Left kidney (tissue), 2 donors: Measurements from ENCODE around the gene ARAP3. TPM values are rescaled to one million over a fixed set of nuclear protein-coding genes. Genes with fewer than 3 reads are reported as not detected.

Source experiments
- DNase-seq: peaks from one replicate; pipeline ENCODE4 v3.0.0-alpha.2; 2013
- polyA plus RNA-seq: library from polyadenylated mRNA; unstranded; fragments of 120-200 nt; gene quantifications from one replicate; pipeline ENCODE4 v1.2.1, GENCODE V29; 2013; ENCODE audit not compliant: insufficient read length

The ARAP3 gene
- polyA plus RNA-seq, 1 donor = 21.3 TPM

DNA sequence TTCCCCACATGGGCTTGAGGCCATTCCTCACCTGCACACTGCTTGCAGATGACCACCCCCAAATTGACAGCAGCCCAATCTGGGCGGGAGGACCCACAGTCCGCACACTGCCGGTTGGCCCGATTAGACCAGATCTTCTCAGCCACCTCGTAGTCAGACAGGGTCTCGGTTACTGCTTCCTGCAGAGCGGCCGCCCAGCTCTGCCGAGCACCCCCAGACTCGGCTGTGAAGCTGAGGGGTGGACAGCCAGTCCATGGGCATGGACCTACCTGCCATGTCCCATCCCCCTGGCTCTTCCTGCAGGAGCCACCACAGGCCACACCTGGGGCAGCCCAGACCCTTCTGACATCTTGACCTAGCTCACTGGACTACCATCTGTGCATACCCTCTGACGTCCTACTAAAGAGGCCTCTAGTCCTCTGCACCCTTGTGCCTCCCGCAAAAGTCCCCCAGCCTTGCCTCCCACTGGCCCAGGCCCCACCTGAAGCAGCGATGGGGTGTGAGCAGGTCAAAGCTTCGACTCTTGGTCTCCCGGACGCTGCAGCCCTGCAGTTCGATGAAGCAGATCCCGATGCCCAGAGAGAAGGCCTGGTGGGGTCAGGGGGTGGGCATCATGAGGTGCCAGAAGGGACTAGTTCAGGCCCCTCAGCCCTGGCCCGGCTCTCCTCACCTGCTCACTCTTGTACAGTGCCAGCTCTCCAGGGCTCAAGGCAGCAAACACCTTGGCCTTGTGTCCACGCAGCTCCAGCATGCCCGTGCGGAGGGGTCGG, 9.8 kb downstream of the ARAP3 start:
- no peak for DNase-seq

DNA sequence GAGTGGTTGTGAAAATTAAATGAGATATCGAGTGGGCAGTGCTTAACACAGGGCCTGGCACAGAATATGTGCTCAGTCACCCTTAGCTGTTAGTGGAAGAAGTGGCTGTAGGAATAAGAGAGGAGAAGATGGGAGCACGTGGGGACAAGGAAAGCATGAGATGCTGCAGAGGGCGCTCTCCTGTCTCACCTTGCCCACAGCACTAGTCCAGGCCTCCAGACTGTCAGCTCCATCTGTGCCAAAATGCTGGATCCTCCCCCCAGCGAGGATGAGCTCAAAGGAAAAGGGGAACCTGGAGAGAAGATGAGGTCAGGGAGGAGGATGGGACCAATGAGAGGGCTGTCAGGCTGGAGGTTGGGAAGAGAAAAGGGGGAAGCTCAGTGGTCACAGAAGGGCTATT, 12.5 kb downstream of the ARAP3 start:
- DNase-seq = no peak

DNA sequence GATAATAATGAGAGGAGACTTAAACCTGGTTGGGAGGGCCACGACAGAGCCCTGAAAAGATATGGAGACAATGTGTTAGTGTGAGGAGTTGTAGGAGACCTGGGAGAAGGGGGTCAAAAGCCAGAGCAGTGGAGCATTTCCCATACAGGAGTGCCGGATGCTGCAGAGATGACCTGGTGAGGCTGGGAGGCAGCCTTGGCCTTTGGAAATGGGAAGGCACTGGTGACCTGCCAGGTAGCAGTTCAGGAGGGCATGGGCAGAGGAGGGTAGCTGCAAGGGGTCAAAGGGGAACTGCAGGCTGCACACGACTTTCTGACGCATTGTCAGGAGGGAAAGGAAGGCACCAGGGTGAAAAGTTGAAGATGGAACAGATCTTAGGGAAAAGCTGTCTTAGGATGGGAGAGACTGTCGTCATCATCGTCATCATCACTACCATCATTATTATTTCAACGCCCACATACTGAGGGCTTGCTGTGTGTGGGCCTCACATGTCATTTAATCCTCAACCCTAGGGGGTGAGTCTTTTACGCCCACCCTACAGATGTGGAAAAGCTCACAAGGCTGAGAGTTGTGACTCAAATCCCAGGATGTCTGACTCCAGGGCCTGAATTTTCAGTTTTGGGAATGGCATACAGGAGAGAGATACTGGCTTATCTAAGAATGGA, 13.3 kb downstream of the ARAP3 start:
- no peak for DNase-seq

DNA sequence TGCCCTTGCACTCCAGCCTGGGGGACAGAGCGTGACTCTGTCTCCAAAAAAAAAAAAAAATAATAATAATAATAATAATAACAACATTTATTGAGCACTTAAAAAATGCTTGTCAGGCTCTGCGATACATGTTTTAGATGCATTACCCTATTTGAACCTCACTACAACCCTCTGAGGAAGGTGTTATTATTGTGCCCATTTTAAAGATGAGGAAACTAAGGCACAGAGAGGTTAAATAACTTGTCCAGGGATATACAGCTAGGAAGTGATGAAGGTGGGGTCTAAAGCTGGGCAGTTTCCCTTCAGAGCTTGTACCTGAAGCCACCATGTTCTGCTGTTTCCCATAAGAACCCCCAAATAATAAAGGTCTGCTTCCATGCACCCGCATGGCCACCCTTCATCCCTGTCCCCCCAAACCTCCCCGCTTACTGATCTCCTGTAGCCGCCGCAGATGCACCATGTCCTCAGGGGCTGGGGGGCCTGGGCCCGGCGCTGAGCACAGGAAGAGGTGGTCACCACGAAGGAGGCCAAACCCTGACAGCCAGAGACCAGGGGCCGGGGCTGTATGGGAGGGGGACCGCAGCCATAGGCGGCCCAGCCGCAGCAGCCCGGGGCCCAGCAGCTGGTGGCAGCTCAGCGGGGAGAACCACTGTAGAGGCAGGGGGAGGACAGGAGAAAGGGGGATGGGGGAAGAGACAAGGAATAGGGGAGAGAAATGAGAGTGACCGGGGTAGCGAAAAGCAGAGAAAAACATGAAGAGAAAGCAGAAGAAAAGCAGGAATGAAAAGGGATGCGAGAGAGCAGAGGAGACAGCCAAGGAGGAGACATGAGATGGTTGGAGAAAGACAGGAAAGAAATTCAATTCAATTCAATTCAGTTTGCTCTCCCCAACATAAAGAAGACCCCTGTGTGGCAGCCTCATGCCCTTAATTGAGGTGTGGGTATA, 15.8 kb downstream of the ARAP3 start:
- DNase-seq = no peak

DNA sequence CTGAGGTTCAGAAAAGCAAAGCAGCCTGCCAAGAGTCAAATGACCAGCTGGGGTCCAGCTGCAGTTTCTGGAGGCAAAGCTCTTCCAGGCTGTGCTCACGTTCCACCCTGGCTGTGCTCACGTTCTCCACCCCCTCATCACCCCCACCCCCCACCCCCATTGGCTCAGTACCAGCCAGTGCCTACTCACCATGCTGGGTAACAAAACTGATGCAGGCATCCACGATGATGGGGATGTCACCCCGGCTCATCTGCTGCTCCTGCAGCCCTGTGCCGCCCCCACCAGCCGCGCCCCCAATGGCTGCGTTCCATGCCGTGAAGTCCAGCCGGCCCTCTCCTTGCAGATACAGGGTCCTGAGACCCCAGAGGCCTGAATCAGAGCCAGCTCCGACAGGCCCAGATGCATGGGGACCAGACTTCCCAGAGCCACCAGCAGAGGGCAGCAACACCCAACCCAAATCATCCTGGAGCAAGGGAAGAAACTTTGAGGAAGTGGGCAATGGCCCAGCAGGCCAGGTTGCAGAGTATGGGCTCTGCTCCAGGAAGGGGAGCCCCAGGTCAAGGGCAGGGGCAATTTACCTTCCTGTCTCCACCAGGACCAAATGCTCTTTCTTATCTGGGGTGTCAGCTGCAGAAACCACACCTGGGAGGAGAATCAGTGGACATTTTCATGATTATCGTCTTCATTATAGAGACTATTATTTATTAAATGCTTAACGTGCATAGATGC, 17.1 kb downstream of the ARAP3 start:
- DNase-seq = peak; percentile 72

DNA sequence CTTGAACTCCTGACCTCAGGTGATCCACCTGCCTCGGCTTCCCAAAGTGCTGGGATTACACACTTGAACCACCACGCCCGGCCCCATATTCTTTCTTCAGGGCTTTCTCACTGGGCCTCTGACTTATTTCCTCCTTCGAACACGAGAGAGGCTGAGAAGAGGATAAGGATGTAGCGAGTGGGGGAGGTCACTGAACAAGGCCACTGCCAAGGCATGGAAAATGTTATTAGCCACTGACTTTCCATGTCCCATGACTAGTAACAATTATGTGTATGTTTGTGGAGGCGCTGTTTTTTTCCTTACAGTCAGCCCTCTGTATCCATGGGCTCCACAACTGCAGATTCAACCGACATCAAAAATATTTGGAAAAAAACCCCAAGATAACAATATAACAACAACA, 18.5 kb downstream of the ARAP3 start:
- no peak for DNase-seq

DNA sequence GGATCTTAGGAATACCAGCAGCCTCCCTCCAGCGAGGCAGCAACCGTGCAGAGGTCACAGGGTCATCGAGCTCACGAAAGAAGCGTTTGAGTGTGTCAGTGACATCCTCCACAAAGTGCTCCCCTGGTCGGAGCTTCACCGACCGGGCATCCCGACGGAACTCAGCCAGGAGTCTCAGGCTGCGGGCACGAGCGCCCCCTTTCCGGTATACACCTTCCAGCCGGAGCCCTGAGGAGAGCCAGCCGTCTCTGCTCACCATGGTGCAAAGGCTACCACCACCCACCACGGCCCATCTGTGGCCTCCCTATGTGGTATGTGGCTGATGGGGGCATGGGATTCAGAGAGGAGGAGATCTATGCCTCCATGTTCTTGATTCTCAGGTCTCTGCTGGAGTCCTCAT, 20.0 kb downstream of the ARAP3 start:
- DNase-seq = no peak

DNA sequence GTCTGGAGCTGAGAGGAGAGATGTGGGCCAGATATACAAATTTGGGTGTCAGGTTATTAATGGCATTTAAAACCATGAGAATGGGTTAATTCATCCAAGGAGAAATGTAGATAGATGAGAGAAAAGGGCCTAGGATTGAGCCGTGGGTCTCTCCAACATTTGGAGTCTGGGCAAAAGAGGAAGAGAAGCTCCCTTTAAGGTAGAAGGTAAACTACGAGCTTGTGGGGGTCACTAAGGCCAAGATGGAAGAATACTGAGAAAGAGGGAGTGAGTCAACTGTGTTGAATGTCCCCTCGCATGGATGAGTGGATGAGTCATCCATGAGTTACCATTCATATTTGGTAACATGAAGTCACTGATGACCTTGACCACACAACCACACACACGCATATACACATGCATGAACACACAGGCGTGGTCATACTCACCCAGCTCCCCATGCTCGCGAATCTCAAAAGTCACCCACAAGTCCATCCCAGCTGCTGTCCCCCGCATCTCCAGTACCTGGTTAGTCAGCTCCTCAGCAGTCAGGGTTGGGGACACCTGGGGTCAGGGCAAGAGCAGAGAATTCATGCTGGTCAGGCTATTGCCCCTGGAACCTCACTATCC, 24.0 kb downstream of the ARAP3 start:
- no peak for DNase-seq

DNA sequence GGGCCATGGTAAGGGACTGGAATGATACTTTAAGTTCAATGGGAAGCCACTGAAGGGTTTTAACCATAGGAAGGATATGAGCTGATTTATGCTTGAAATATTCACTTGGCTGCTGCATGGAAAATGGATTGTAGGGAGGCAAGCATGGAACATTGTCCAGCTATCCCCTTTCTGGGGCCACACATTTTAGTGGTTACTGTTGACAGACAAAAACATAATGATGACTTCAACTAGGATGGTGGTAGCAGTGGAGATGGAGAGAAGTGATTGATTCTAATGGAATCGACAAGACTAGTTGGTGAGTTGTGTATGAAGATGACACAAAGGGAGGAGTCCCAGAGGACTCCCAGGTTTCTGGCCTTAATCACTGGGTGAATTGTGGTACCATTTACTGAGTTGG, 24.6 kb downstream of the ARAP3 start:
- DNase-seq = no peak

DNA sequence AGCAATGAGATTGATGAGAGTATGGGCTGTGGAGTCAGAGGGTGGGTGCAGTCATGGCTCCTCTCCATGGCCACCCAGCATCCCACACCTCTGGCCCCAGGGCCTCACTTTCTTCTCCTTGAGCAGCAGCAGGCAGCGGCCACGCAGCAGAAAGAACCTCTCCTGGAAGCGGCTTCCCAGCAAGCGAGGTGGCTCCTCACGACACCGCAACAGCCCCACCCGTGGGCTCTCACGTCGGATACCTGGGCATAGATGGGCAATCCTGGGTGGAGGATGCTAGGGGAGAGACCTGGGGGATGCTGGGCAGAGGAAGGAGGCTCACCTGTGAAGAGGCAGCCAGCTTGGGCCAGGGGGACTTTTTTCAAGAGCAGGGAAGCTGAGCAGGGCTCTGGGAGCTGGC, 25.6 kb downstream of the ARAP3 start:
- DNase-seq = no peak

DNA sequence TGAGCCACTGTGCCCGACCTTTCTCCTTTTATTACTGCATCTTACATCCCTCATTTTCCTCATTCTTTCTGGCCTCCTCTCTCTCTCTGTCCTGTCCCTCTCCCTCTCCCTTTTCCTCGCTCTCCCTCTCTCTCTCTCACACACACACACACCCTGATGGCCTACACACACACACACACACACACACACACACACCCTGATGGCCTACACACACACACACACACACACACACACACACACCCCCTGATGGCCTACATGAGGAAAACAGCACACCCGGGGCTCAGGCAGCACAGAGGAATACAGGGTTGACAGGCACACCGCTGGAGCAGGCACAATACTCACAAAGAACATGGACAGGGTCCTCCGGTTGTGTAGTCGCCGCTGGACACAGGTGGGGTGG, 27.0 kb downstream of the ARAP3 start:
- no peak for DNase-seq

DNA sequence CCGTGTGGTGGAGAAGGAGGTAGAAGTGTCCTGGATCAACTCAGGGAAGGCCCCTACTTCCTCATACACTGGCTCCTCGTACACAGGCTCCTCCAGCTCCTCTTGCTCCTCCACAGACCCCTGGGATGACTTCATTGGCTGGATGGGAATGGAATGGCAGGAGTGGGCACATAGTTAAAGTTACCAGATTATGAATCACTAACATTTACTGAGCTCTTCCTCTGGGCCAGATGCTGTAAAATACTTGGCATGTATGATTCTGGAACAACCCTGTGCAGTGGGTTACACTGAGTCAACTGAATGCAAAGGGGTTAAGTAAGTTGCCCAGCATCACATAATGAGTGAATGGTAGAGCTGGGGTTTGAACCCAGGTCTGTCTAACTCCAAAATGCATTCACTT, 27.7 kb downstream of the ARAP3 start:
- DNase-seq = no peak

DNA sequence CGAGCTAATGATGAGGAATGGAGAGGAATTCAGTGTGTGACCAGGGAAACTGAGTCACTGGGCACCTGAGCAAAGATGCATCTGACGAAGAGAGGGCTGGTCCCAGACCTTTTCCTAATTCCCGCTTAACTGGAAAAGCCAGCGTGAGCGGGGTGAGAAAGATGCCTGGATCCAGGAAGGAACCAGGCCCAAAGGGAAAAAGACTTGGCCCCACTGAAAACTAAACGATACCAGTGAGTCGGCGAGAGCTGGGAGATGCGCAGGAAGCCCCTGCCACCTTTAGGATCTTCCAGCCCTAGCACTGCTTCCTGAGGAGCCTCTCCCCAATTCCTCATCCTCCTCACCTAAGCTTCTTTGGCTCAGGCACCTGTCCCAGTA, 30.3 kb downstream of the ARAP3 start:
- no peak for DNase-seq

DNA sequence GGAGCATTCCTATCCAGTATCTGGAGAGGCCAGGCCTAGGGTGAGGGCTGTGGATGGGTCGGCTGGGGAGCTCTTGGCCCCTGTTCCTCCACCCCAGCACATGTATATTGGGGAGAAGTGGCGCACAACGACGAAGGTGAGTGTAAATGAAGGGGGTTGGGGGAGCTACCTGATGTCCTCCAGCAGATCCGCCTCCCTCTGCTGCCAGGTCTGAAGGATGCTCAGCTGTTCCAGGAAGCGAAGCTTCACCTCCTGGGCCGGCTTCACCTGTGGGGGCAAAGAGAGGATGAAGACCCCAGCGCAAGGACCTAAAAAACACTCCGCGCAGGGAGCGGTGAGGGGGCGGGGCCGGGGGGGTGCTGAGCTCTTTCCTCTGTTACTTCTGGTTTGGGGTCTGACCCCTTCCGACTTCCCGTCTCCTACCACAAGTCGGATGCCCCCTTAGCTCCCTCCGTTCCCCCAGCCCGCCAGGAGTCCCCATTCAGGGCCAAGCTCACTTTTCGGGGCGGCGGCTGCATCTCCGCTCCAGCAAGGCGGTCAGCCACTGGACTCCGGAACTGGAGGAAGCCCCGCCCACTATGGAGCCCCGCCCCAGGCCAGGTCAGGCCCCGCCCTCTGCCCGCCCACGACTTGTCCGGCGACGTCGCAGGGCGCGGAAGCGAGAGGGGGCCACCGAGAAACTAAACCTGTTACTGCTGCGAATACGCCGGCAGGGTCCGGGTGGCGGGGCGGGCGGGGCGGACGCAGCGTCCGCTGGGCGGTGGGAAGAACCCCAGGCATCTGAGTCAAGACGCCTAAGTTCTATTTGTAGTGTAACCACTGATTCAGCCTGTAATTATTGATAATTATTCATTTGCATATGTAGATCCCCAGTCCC, 30.9 kb downstream of the ARAP3 start, which contains the start of gene FCHSD1:
FCHSD1 (minus strand) TSS at position 568 of the 877 bp plus-strand sequence; CDS start at position 518, 50 bp downstream.
- peak; percentile 79 for DNase-seq

DNA sequence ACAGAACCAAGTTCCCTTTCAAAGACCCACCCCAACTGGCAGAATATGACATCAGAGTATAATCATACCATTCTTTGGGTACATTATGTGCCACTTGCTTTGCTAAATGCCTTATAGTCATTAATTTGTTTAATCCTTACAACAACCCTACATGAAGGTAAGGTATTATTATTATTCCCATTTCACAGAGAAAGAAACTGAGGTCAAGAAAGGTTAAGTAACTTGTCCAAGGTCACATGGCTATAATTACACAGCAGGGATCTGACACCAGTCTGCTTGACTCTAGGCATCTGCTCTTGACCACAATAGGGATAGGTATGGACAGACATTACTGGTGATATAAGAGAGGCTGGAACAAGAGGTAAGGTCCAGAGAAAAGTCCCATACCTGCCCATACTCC, 32.1 kb downstream of the ARAP3 start:
- DNase-seq = no peak

DNA sequence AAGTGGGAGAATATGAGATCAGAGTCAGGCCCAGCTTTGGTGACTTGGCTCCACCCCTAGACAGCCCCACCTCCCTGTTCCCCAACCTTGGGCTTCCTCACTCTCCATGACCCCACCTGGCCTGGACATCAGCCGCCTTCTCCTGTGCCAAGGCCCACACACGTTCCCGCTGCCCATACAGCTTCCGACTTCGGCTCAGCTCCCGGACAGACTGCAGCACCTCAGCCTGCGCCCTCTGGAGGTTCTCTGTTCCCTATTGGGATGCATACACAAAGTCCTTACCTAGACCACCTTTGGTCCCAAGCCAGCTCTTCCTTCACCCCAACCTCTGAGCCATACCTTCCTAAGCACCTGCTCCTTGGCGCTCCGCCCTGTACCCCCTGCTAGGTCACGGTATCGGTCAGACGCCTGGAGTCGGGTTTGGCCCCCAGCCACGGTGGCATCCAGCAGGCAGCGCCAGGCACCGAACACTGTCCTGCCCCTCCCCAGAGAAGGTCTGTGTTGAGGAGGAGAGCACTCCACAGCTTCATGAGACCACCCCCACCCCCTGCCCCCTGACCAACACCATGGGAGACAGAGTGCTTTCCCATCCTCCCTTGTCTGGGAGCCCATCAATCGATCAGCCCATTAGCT, 32.9 kb downstream of the ARAP3 start:
- DNase-seq = no peak

DNA sequence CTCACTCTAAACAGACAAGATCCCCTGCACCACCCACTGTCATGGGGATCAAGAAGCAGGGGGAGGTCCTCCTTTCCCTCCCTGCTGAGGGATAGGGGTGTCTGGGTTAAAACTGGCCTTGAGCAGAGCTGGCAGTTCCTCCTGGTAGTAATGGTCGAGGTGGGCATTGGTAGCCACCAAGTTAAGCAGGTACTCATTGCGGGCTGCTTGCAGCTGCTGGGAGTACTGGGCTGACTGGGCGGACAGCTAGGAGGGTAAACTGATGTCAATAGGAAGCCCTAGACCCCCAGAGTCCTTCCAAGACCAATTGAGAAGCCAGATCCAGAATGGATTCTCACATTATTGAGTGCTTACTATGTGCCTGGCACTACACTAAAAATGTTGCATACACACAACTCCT, 34.2 kb downstream of the ARAP3 start:
- DNase-seq = no peak

DNA sequence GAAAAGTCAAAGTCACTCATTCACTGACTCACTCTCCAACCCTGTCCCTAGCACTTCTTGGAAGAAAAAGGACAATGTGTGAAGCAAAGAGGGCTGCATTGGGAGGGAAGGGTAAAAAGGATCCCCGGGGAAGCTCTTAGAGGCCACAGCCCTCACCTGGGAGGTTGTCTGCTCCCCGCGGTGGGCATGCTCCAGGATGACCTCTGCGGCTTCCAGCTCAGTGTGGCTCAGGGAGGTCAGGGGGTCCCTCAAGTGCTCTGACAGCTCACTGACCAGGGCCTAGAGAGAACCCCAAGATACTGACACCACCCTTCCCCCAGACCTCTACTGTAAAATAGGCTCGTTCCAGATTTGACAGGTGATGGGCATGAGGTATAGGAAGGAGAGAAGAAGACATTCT, 34.8 kb downstream of the ARAP3 start:
- DNase-seq = no peak

DNA sequence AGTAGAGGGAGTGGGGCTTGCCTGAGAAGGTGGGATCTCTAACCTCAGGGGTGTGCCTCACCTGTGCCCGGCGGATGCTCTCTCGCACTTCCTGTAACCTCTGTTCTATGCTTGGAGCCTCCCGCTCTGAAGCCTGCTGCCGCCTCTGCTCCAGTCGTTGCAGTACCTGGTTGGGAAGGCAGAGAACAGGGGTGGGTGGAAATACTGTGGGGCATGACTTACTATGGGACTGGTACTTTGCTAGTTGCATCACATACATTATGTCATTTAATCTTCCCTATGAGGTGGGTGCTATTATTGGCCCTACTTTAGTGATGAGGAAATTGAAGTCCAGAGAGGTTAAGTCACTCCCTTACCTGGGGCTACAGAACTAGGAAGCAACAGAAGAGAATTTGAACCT, 36.0 kb downstream of the ARAP3 start:
- DNase-seq = no peak

DNA sequence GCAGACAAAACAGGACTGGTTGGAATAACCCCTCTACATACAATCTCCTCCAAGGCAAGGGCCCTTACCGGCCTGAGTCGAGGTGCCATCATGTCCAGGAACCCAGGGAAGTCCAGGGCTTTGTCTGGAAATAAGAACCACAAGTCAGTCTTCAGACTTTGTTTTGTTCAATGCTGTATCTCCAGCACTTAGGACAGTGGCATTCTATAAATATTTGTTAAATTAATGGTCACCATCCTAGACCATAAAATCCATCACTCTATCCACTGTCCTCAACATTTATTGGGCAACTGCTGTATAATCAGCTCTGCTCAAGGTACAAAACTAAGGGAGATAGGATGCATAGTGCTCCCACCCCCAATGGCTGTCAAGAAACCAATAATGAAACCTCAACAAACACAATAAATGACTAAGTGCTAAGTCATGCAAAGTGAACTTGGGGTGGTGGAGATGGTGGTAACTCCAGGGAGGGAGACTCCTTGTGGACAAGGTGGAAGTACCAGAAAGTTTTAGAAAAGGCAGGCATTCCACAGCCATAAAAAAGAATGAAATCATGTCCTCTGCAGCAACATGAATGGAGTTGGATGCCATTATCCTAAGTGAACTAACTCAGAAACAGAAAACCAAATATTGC, 40.3 kb downstream of the ARAP3 start:
- DNase-seq = no peak
